Fibroblast of peridontal ligament (primary cell): ENCODE measurements around the gene NELFB.

Source experiments
- DNase-seq: peaks from one replicate; pipeline ENCODE4 v3.0.0-alpha.2; 2010; ENCODE audit errors: extremely low read depth

Gene NELFB

GRCh38 chr9:137268538-137269201 is 13.5 kb downstream of the NELFB start:
- no peak for DNase-seq

DNA sequence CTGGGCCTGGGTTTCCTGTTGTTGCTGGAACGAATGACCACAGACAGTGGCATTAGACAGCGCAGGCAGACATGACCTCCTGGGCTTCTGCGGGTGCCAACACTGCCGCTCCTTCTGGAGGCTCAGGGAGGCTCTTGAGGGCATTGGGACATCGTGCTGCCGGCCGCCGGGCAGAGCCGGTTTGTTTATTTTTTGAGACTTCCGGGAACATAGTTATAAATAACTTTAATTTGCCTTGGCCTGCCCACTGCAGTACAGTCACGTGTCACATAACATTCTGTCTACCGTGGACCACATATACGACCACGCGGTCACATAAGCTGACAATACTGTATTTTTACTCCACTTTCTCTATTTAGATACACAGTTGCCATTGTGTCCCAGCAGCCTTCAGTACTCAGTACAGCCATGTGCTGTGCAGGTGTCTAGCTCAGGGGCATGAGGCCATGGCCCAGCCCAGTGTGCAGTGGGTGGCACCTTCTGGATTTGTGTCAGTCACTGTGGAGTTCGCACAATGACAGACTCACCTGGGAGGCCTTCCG is 14.2 kb downstream of the NELFB start:
- peak; percentile 41 for DNase-seq

DNA sequence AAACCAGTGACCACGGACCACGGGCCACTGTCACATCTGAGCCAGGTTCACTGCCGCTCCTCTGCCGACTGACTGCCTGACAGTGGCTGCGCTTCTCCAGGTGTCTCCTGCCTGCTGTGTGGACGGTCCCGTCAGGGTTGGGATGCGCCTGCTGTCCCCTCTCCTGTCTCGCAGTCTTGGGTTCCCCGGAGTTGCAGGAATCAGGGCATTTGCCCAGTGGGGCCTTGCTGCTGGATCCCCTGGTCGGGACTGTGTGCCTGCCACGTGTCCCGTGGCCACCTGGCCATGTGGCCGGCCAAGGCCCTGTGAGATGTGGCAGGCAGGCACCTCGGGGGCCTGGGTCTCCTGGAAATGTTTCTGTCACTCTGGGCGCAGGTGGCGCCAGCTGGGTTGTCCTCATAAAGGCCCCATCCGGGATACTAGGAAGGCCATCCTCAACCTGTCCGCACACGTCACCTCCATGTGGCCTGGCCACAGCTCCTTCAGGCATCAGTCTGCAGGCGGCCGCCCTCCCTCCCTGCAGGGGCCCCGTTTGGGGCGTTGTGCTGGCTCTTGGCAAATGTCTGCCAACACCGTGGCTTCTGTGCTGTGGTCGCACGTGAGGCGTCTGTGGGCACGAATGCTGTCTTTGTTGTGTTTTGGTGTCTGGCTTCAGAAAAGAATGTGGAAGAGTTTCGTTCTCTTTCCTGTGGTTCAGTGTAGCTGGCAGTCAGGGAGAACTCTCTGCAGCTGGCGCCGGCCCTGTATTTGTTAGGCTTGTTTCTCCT is 16.0 kb downstream of the NELFB start:
- DNase-seq = no peak

DNA sequence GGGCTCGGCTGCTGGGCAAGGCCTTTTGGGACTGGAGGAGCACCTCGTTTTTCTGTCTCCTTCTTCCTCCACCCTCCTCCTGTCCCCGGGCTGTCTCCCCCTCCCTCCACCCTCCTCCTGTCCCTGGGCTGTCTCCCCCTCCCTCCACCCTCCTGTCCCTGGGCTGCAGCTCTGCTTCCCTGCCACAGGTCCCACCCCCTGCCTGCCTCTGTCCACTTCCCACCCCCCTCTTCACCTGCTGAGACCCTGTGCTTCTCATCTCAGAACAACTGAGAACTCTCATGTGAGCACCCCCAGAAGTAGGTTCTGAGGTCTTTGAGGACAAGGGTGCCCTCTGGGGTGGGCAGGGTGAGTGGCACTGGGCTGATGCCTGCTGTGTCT is 16.6 kb downstream of the NELFB start:
- DNase-seq = no peak

GRCh38 chr9:137272241-137273094 is 17.3 kb downstream of the NELFB start:
- DNase-seq = no peak

GRCh38 chr9:137273095-137273490 is 18.0 kb downstream of the NELFB start:
- no peak for DNase-seq

DNA sequence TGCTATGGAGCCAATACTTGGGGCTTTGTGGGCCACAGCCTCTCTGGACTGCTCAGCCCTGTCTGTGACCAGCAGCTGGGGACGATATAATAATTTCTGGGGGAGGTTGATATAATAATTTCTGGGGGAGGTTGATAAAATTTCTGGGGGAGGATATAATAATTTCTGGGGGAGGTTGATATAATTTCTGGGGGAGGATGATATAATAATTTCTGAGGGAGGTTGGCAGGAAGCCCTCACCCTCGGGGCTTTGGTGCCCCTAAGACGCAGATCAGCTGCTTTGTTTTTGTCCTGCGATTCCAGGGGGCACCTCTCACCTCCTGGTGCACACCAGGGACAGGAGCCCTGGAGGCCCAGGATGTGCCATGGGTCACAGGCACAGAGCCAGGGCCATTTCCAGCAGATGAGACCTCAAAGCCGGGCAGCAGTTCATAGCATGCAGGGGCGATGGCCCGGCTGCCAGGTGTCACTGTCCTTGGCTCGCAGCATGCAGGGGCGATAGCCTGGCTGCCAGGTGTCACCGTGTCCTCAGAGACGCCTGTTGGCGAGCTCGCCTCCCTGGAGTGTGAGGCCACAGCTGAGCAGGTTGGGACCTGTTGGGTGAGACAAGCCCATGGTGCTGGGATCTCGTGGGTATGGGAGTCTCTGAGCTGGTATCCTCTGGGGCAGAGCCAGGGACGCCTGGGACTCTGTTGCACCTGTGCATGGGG is 18.6 kb downstream of the NELFB start:
- no peak for DNase-seq

- no peak for DNase-seq
Measured at GRCh38 chr9:137275203-137275587, 20.1 kb downstream of the NELFB start.

DNA sequence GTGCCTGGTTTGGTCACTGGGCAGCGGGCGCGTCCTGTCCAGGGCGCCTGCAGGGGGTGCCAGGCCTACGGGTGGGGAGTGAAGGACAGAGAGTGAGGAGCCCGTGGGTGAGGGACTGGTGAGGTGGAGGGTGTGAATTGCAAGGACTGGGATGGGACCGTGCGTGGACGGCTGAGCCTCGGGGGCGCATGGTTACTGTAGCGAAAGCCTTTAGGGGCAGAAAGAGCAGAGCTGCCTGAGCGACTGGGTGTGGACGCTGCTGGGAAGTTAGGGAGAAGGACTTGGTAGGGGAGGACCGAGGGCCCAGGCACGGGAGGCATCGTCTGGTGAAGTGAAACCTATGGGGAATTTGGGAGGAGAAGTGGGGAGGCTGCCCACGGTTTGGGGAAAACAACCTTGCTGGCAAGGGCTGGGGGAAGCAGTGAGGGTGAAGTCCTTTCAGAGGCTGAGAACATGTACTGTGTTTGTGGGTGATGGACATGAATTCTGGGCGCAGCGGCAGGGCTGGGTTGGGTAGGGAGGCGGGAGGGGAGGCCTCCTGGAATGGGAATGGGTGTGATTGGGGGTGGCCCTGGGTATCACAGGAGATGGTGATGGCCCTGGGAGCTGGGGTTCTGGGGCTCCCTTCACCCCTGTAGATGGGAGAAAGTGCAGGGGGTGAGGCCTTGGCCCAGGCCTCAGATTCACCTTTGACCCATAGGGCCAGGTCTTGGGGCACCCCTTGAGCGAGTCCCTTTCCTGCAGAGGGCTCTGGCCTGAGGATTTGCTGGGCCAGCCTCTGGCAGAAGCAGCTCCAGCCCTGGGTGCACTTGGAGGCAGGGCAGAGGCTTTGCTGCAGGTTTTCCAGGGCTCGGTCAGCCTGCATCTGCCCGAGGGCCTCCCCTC is 20.7 kb downstream of the NELFB start:
- no peak for DNase-seq

DNA sequence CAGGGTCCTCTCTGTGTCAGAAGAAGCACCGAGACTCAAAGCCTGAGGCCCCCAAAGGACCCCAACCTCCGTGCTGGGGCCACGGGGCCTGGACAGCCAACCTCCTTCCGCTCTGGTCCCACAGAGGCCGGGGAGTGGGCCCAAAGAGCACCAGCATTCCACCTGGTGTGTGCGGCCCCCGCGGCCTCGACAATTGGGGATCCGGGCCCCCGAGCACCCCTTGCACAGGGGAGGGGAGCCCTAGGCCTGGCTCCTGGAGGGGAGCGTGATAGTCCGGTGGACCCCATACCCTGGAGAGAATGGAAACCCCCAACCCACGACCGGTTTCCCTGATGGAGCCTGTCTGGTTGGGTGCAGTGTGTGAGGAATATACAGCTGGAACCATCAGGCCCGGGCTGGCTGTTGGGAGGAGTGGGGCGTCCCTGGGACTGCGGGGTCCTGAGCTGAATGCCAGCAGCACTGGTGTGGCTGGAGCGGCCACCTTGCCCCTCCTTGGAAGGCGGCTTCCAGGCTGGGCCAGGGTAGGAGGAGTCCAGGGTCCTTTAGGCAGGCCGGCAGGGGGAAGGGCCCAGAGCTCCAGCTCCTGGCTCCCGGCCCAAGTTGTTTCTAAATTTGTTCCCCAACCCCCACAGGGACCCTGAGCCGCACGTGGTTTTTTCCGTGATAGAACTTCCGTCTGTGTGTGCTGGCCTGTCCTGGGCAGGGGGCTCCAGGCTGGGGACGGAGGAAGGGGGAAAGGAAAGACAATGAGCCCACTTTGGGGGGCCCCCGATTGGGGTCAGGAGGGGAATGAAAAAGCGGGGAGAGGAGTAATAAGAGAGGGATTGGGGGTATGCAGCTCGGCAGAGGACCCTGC is 21.6 kb downstream of the NELFB start:
- peak; percentile 29 for DNase-seq

GRCh38 chr9:137277329-137278041 is 22.4 kb downstream of the NELFB start, which contains the start of gene TOR4A:
Gene TOR4A, plus strand, starts transcription at chr9:137277726. Its CDS starts 964 bp downstream, at chr9:137278690.
- no peak for DNase-seq

GRCh38 chr9:137278061-137278701 is 23.1 kb downstream of the NELFB start:
- no peak for DNase-seq

- DNase-seq = no peak
Measured at GRCh38 chr9:137278721-137279711, 23.9 kb downstream of the NELFB start.

DNA sequence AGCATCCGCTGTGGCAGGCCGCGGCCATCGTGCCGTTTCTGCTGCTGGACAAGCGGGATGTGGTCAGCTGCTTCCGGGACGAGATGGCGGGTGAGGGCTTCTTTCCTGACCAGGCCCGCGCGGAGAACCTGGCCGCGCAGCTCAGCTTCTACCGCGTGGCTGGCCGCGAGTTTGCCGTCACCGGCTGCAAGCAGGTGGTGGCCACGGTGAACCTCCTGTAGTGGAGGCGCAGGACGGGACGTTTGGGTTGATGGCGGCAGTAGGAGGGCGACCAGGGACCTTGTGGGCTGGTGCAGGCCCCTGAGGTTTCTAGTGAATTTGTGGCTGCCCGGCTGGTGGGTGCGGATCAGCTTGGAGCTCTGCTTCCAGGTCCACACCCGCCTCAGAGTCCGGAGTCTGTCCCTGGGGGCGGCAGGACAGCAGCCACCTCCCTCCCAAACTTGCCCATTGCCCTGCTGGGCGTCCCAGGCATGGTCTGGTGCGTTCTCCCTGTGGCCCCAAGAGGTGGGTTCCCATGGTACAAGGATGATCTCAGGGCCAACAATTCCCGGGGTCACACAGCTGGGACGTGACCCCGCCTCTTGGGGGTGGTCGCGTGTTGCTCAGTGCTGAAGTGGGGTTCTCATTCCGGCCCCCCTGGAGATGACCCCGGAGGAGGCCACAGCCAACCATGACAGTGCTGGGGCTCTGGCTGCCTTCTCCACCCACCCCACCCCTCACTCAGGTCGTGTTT is 24.8 kb downstream of the NELFB start:
- no peak for DNase-seq

GRCh38 chr9:137280474-137281344 is 25.6 kb downstream of the NELFB start:
- no peak for DNase-seq
